ACC112 (cell line): Measurements from ENCODE around the gene UGT8.

Source experiments
- H2AFZ ChIP-seq: fragments of 200-600 bp; sonication (generic); one replicate; pipeline ENCODE4 v1.6.0; 2017; ENCODE audit warnings: antibody characterized with exemption, low read length; ENCODE audit not compliant: unreplicated experiment
- H3K27ac ChIP-seq: fragments of 200-600 bp; sonication (generic); 2 replicates; pipeline ENCODE4 v1.5.1; 2014; ENCODE audit warnings: low read depth, mild to moderate bottlenecking, antibody characterized with exemption, low read length, moderate library complexity
- H3K27me3 ChIP-seq: fragments of 200-600 bp; sonication (generic); 2 replicates; pipeline ENCODE4 v1.6.1; 2014; ENCODE audit warnings: mild to moderate bottlenecking, antibody characterized with exemption, low read length, moderate library complexity, mixed read lengths; ENCODE audit not compliant: insufficient read depth
- H3K36me3 ChIP-seq: fragments of 200-600 bp; sonication (generic); 2 replicates; pipeline ENCODE4 v1.6.1; 2016; ENCODE audit warnings: mild to moderate bottlenecking, antibody characterized with exemption, low read length, moderate library complexity, mixed read lengths; ENCODE audit not compliant: insufficient read depth
- H3K4me1 ChIP-seq: fragments of 200-600 bp; sonication (generic); one replicate; pipeline ENCODE4 v1.6.1; 2016; ENCODE audit warnings: low read length, mixed read lengths; ENCODE audit not compliant: insufficient read depth, unreplicated experiment, control insufficient read depth
- H3K4me3 ChIP-seq: fragments of 200-600 bp; sonication (generic); 2 replicates; pipeline ENCODE4 v1.5.1; 2014; ENCODE audit warnings: mild to moderate bottlenecking, low read depth, low read length
- H3K79me2 ChIP-seq: fragments of 200-600 bp; sonication (generic); one replicate; pipeline ENCODE4 v1.6.0; 2016; ENCODE audit warnings: low read length; ENCODE audit not compliant: control insufficient read depth, unreplicated experiment, insufficient read depth

UGT8 gene, protein sequence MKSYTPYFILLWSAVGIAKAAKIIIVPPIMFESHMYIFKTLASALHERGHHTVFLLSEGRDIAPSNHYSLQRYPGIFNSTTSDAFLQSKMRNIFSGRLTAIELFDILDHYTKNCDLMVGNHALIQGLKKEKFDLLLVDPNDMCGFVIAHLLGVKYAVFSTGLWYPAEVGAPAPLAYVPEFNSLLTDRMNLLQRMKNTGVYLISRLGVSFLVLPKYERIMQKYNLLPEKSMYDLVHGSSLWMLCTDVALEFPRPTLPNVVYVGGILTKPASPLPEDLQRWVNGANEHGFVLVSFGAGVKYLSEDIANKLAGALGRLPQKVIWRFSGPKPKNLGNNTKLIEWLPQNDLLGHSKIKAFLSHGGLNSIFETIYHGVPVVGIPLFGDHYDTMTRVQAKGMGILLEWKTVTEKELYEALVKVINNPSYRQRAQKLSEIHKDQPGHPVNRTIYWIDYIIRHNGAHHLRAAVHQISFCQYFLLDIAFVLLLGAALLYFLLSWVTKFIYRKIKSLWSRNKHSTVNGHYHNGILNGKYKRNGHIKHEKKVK

DNA sequence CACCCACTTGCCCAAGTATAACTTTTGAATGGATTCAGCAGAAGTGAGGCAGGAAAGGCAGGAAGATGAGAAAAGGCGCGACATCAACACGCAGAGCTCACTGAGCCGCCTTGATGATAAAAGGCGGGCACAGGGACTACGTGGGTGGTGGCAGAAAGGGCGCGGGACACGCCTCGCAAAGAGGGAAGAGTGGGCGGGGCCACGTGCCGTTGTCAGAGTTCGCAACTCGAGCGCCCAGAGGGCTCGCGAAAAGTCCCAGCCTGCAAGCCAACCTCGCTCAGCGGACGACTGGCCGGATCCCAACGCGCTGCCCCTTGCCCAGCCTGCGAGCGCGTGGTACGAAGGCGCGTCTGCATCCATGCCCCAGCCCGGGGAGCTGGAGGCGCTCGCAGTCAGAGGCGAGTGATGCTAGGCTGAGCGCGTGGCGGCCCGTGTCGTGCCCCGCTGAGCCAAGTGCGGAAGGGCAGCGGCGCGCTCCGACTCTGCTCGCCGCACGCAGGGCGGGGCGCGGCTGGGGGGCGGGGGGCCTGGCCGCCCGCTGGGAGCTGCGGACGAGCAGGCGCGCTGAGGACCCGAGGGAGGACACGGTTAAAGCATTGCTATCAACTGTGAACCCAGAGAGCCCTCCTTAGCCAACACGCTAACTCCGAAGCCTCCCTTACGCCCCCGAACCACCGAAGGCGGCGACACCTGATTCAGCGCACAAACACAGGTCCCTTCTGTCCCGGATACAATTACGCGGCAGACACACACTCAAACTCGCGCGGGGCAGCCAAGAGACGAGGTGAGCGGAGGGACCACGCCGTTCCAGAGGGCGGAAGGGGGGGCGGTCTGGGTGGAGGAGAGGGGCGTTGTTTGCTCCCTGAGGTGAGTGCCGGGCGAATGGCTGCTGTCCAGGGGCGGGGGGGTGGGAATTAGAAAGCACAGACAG, at the start of gene UGT8:
UGT8 (plus strand) TSS at position 617 of the 931 bp plus-strand sequence. CDS start 24,074 bp downstream, outside the sequence.
- Histone ChIP-seq H3K4me3 (peak within 1 kb of the TSS; percentile 75), H3K4me1 (peaks cover 3% of the 10 kb centered on the region), H3K36me3 (no peaks in the 10 kb centered on the region), H3K27ac (no peak within 1 kb of the TSS), H3K79me2 (no peaks in the 10 kb centered on the region), H2AFZ (no peak within 1 kb of the TSS), H3K27me3 (peaks cover 87% of the 10 kb centered on the region)

DNA sequence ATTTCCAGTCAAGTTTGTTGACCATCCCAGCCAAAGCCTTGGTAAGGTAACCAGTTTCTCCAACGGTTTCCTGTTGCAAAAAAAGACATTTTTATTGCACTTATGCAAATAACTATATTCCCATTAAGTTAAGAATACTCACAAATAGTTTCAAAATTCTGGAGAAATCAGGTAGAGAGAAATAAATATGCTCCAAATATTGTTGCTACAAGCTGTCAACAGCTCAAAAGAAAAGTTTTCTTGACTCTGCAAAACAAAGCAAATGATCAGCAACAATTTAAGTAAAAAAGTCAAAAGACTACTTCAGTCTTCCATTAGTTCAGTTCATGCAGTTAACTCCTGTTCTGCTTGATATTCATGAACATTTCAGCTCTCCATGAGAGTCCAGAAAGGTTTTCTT, 49.0 kb upstream of the UGT8 start:
- no peak overlapping the region for H3K27ac ChIP-seq
- no peaks in the 10 kb centered on the region for H3K4me1 ChIP-seq
- no peak overlapping the region for H3K4me3 ChIP-seq
- no peaks in the 10 kb centered on the region for H3K27me3 ChIP-seq
- H3K79me2 ChIP-seq = no peaks in the 10 kb centered on the region
- H3K36me3 ChIP-seq = no peaks in the 10 kb centered on the region
- H2AFZ ChIP-seq = no peak overlapping the region

DNA sequence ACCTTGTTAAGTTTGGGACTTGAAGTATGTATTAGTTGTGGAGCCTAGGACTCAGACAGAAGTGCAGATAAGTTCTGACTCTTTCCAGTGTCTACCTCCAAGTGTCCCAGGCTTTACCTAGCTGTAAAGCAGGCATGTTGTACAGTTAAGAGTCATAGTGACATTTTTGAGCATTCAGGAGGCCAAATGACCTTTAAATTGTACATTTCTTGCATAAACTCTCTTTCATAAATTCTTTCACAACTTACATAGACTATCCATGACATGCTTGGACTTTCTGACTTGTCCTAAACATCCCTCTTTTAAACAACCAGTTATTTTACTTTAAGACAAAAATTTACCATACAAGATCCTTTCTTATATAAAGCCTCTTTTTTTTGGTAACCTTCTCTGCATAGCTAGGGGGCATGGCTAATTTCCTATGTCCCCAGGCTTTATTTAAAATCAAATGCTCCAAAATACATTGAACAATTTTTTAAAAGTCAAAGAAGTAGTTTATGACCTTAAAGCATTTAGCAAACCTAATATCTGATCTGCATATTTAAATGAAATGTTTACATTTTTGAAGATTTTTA, 40.1 kb upstream of the UGT8 start:
- H2AFZ ChIP-seq = no peak overlapping the region
- no peaks in the 10 kb centered on the region for H3K4me1 ChIP-seq
- no peaks in the 10 kb centered on the region for H3K36me3 ChIP-seq
- H3K4me3 ChIP-seq = no peak overlapping the region
- no peaks in the 10 kb centered on the region for H3K79me2 ChIP-seq
- no peak overlapping the region for H3K27ac ChIP-seq
- no peaks in the 10 kb centered on the region for H3K27me3 ChIP-seq

DNA sequence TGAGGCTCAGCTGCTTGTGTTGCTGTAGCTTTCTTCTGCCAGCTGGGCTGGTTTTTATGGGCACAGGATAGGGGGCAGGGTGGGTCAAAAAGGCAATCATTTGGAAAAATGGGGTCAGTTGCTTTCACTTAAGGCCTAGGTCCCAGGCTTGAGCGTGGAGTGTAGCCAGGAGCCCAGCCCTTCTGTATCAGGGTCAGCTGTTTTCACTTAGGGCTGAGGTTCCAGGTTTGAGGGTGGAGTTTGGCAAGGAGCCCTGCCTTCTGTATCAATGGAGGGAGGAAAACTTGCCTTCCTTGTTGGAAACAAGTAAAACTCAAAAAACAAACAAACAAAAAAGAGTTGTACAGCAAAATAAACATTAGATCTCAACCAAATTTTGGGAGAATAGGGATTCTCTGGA, 37.0 kb upstream of the UGT8 start:
- Histone ChIP-seq H3K4me3 (no peak overlapping the region), H3K4me1 (no peaks in the 10 kb centered on the region), H3K79me2 (no peaks in the 10 kb centered on the region), H2AFZ (no peak overlapping the region), H3K27ac (no peak overlapping the region), H3K36me3 (no peaks in the 10 kb centered on the region), H3K27me3 (no peaks in the 10 kb centered on the region)

DNA sequence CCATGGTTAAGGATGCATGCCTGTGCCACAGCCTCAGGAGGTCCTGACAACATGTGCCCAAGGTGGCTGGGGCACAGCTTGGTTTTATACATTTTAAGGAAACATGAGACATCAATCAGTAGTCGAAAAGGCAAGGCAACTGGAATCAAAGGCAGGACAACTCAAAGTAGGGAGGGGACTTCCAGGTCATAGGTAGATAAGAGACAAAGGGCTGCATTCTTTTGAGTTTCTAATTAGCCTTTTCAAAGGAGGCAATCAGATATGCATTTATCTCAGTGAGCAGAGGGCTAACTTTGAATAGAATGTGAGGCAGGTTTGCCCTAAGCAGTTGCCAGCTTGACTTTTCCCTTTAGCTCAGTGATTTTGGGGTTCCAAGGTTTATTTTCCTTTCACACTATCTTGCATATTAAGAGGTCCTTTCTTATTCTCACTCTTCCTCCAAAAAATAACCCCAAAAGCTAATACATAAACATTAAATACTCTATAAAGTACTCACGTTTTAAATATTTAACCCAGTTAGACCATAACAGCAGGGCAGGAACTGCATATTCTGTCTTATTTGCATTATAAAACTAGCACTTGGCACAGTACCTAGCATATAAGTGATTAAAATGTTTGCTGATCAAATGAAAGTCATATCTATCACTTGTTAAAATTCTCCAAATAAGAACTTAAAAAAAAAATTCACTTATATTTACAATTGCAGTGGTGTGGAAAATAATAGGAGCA, 36.3 kb upstream of the UGT8 start:
- no peak overlapping the region for H3K27ac ChIP-seq
- H3K27me3 ChIP-seq = no peaks in the 10 kb centered on the region
- no peak overlapping the region for H3K4me3 ChIP-seq
- no peaks in the 10 kb centered on the region for H3K36me3 ChIP-seq
- no peaks in the 10 kb centered on the region for H3K79me2 ChIP-seq
- no peaks in the 10 kb centered on the region for H3K4me1 ChIP-seq
- H2AFZ ChIP-seq = no peak overlapping the region

DNA sequence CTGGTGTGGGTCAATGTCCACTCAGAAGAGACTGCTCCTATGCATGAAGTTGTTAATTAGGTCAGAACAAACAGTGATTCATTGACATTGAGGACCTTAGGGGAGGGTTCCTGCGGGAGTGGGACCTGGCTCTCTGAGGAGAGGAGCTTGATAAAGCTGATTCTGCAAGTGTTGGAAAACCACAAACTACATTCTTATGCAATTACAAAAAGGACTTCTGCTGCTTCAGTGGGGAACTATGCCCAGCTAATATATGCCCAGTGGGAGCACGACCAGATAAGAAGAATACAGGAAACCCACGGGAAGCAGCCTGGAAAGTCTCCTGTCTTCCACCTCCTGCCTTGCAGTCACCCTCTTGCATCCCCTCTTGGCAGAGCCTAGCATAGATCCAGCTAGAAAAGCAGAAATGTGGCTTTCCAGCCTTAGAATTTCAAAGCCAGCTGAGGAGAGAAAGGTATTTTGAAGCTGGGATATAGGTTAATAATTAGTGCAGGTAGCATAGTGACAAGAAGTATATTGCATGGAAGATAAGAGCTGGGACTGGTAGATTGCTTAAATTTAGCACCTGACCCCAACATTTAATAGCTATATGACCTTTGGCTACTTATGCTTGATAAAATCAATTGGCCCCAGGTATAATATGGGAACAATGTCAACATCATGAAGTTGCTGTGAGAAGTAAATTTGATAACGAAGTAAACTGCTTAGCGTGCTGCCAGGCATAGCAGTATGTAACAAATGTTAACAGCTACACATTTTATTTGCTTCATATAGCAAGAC, 34.9 kb upstream of the UGT8 start:
- H3K27ac ChIP-seq = no peak overlapping the region
- no peaks in the 10 kb centered on the region for H3K36me3 ChIP-seq

DNA sequence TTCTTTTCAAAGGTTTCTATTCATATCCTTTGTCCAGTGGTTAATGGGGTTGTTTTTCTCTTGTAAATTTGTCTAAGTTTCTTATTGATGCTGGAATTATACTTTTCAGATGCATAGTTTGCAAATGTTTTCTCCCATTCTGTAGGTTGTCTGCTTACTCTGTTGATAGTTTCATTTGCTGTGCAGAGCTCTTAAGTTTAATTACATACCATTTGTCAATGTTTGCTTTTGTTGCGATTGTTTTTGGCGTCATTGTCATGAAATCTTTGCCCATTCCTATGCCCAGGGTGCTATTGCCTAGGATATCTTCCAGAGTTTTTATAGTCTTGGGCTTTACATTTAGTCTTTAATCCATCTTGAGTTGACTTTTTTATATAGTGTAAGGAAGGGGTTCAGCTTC, 21.2 kb upstream of the UGT8 start:
- H3K79me2 ChIP-seq = no peaks in the 10 kb centered on the region
- H3K4me1 ChIP-seq = no peaks in the 10 kb centered on the region
- no peak overlapping the region for H2AFZ ChIP-seq
- H3K36me3 ChIP-seq = no peaks in the 10 kb centered on the region
- no peak overlapping the region for H3K27ac ChIP-seq
- no peak overlapping the region for H3K4me3 ChIP-seq
- H3K27me3 ChIP-seq = no peaks in the 10 kb centered on the region

More for the DNA sequence above, 34.9 kb upstream of the UGT8 start:
- Histone ChIP-seq H3K27me3 (no peaks in the 10 kb centered on the region), H3K4me1 (no peaks in the 10 kb centered on the region), H3K79me2 (no peaks in the 10 kb centered on the region), H2AFZ (no peak overlapping the region), H3K4me3 (no peak overlapping the region)

DNA sequence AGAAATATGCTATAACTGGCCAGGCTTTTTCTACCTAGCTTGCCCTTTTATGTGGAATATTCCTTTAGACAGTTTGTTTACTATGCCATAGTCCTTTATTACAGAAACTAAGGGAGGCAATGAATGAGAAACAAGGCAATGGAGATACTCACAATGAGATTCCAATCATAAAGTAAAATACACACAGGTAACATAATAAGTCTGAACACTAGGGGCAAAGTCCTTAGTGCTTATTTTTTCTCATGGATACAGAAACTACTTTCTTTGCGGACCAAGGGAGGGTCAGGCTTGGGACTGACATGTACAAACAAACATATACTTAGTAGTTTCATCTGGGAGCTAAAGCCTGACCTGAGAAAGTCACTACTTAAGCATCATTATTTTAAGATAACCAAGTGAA, 16.0 kb upstream of the UGT8 start:
- H3K4me3 ChIP-seq = no peak overlapping the region
- no peak overlapping the region for H2AFZ ChIP-seq
- H3K27me3 ChIP-seq = no peaks in the 10 kb centered on the region
- no peaks in the 10 kb centered on the region for H3K36me3 ChIP-seq
- no peak overlapping the region for H3K27ac ChIP-seq
- H3K4me1 ChIP-seq = no peaks in the 10 kb centered on the region
- H3K79me2 ChIP-seq = no peaks in the 10 kb centered on the region

DNA sequence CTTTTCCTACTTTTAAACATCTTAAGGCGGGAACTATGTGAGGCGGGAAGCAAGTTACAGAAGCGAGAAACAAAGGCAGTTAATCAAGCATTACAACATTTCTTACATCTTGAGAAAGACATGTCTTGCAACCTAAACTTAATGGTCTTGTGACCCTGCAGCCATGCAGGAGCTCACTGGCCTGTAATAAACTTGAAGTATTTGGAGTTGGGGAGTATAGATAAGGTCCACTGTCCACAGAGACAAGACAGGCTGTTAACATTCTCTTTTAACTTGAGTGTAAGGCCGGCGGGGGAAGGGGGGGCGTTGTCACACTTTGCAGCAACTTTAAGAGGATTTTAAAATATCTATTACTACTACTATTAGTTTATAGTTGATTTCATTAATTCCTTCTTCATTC, 10.3 kb upstream of the UGT8 start:
- no peak overlapping the region for H3K27ac ChIP-seq
- H2AFZ ChIP-seq = no peak overlapping the region
- H3K4me1 ChIP-seq = no peaks in the 10 kb centered on the region
- H3K36me3 ChIP-seq = no peaks in the 10 kb centered on the region
- no peak overlapping the region for H3K4me3 ChIP-seq
- H3K27me3 ChIP-seq = peaks cover under 1% of the 10 kb centered on the region; the same call in 1 of the 2 replicates
- H3K79me2 ChIP-seq = no peaks in the 10 kb centered on the region
